ENCODE data around the gene ZC3H4. TPM values are rescaled to one million over a fixed set of nuclear protein-coding genes. Genes with fewer than 3 reads are reported as not detected.

The ZC3H4 gene
- total RNA-seq, 2 experiments from 2014 or later: 99.5 to 115 TPM

DNA sequence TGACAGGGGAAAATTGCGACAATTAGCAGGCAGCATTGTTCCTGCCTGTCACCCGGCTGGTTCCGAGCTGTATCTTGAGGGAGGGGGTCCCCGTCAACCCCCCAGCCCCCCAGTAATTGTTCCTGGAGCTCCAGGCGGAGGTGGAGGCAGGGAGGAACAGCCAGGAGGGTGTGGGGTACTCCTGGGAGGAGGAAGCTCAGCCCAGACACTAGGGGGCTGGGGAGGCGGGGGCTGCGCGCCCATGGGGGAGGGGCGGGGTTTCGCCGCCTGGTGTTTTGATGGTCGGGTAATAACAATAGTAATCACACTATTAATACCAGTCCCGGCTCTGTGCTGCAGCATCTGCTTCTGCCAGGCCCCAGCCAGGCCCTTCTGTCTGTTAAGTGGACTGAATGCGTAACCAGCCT lies 85.4 kb downstream of the ZC3H4 start:
- H3K27me3 Mint-ChIP-seq: peaks cover 50% of the 10 kb centered on the region
- CTCF ChIA-PET: interaction anchor here (0.7 kb wide), 1 partner anchor 309 kb away, joined by 4 read pairs; no protein-coding TSS in a partner anchor

DNA sequence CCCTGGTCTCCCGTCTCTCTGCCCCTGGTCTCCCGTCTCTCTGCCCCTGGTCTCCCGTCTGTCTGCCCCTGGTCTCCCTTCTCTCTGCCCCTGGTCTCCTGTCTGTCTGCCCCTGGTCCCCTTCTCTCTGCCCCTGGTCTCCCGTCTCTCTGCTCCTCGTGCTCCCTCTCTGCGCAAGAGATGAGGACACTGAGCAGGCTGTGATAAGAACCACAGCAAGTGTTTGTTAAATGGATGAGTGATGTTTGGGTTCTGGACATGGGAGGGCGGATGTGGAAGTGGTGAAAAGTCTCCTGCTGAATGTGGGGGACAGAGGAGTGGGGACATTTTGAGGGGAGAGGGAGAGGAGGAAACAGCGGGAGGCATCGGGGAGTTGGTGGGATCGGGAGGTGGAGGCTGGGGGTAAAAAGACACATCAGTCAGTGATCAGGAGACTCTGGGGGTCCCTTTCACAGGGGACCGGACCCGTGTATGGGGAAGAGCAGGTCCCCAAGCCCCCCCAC lies 85.9 kb downstream of the ZC3H4 start:
- POLR2A ChIA-PET: no interaction called here
- H3K27me3 Mint-ChIP-seq: peaks cover 55% of the 10 kb centered on the region
- peaks cover 2% of the 10 kb centered on the region for H3K4me1 Mint-ChIP-seq
- no peak for DNase-seq
- no peak overlapping the region for H3K4me3 Mint-ChIP-seq
- no peaks in the 10 kb centered on the region for H3K36me3 Mint-ChIP-seq (ENCODE audit: low read depth)
- no peak overlapping the region for H3K27ac Mint-ChIP-seq
- H3K9me3 Mint-ChIP-seq: no peaks in the 10 kb centered on the region
- CTCF ChIA-PET: interaction anchor here (0.7 kb wide), 1 partner anchor 308 kb away, joined by 4 read pairs; no protein-coding TSS in a partner anchor

More for the DNA sequence above, 85.4 kb downstream of the ZC3H4 start:
- no peaks in the 10 kb centered on the region for H3K36me3 Mint-ChIP-seq (ENCODE audit: low read depth)
- DNase-seq: no peak
- POLR2A ChIA-PET: no interaction called here
- H3K4me1 Mint-ChIP-seq: peaks cover 2% of the 10 kb centered on the region
- no peak overlapping the region for H3K27ac Mint-ChIP-seq
- H3K4me3 Mint-ChIP-seq: no peak overlapping the region
- H3K9me3 Mint-ChIP-seq: no peaks in the 10 kb centered on the region

GRCh38 chr19:47026889-47027288 lies 86.7 kb downstream of the ZC3H4 start:
- ChIA-PET CTCF (no interaction called here), POLR2A (no interaction called here)
- DNase-seq: no peak
- H3K27me3 Mint-ChIP-seq: peaks cover 60% of the 10 kb centered on the region
- H3K27ac Mint-ChIP-seq: no peak overlapping the region
- no peaks in the 10 kb centered on the region for H3K36me3 Mint-ChIP-seq (ENCODE audit: low read depth)
- H3K4me1 Mint-ChIP-seq: peaks cover 2% of the 10 kb centered on the region
- H3K9me3 Mint-ChIP-seq: no peaks in the 10 kb centered on the region
- no peak overlapping the region for H3K4me3 Mint-ChIP-seq

DNA sequence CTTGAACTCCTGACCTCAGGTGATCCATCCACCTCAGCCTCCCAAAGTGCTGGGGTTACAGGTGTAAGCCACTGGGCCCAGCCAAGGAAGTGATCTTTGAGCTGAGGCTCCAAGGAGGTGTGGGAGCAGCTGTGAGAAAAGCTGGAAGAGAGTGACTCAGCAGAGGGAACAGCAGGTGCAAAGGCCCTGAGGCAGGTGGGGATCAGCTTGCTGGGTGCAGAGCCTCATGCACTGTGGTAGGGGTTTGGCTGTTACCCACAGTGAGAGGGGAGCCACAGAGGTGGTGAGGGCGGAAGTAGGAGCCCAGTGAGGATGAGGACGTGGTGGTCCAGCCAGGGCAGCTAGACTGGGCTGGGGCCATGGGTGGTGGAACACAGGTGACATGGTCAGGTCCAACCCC lies 87.4 kb downstream of the ZC3H4 start:
- Mint-ChIP-seq H3K4me3 (no peak overlapping the region), H3K27me3 (peaks cover 63% of the 10 kb centered on the region), H3K4me1 (peaks cover 3% of the 10 kb centered on the region), H3K27ac (no peak overlapping the region), H3K36me3 (ENCODE audit: low read depth) (no peaks in the 10 kb centered on the region), H3K9me3 (no peaks in the 10 kb centered on the region)
- CTCF ChIA-PET: no interaction called here
- DNase-seq: no peak
- POLR2A ChIA-PET: no interaction called here

- Mint-ChIP-seq H3K9me3 (no peaks in the 10 kb centered on the region), H3K36me3 (ENCODE audit: low read depth) (no peaks in the 10 kb centered on the region), H3K4me1 (peaks cover 3% of the 10 kb centered on the region), H3K27me3 (peaks cover 62% of the 10 kb centered on the region), H3K4me3 (no peak overlapping the region), H3K27ac (no peak overlapping the region)
- ChIA-PET POLR2A (no interaction called here), CTCF (interaction anchor here (0.6 kb wide), 1 partner anchor 12 kb away, joined by 3 read pairs; no protein-coding TSS in a partner anchor)
- DNase-seq: no peak
These were observed 89.1 kb downstream of the ZC3H4 start for GRCh38 chr19:47024502-47024901.

GRCh38 chr19:47023448-47023794 lies 90.2 kb downstream of the ZC3H4 start:
- no peaks in the 10 kb centered on the region for H3K9me3 Mint-ChIP-seq
- H3K27ac Mint-ChIP-seq: no peak overlapping the region
- DNase-seq: no peak
- POLR2A ChIA-PET: no interaction called here
- no peak overlapping the region for H3K4me3 Mint-ChIP-seq
- CTCF ChIA-PET: interaction anchor here (1.1 kb wide), 1 partner anchor 10 kb away, joined by 3 read pairs; no protein-coding TSS in a partner anchor
- H3K4me1 Mint-ChIP-seq: peaks cover 6% of the 10 kb centered on the region
- no peaks in the 10 kb centered on the region for H3K36me3 Mint-ChIP-seq (ENCODE audit: low read depth)
- H3K27me3 Mint-ChIP-seq: peaks cover 70% of the 10 kb centered on the region

- Mint-ChIP-seq H3K4me3 (no peak overlapping the region), H3K4me1 (peaks cover 6% of the 10 kb centered on the region), H3K36me3 (ENCODE audit: low read depth) (no peaks in the 10 kb centered on the region), H3K27ac (no peak overlapping the region), H3K9me3 (no peaks in the 10 kb centered on the region), H3K27me3 (peaks cover 68% of the 10 kb centered on the region)
- CTCF ChIA-PET: interaction anchor here (1.1 to 2.6 kb wide), 2 partner anchors 10 to 13 kb away, joined by 3 to 7 read pairs; no protein-coding TSS in a partner anchor
- no peak for DNase-seq
- POLR2A ChIA-PET: no interaction called here
These were observed 90.8 kb downstream of the ZC3H4 start for GRCh38 chr19:47022541-47023447.

- H3K27me3 Mint-ChIP-seq: peaks cover 65% of the 10 kb centered on the region
- H3K4me1 Mint-ChIP-seq: peaks cover 6% of the 10 kb centered on the region
- no peaks in the 10 kb centered on the region for H3K36me3 Mint-ChIP-seq (ENCODE audit: low read depth)
- no peak overlapping the region for H3K27ac Mint-ChIP-seq
- H3K4me3 Mint-ChIP-seq: no peak overlapping the region
- H3K9me3 Mint-ChIP-seq: no peaks in the 10 kb centered on the region
- ChIA-PET POLR2A (no interaction called here), CTCF (interaction anchor here (0.6 to 2.6 kb wide), 3 partner anchors 9 to 164 kb away, joined by 3 to 8 read pairs (median 7); no protein-coding TSS in a partner anchor)
- no peak for DNase-seq
These were observed 91.4 kb downstream of the ZC3H4 start for GRCh38 chr19:47022140-47022536.

GRCh38 chr19:47021536-47022139 lies 91.9 kb downstream of the ZC3H4 start:
- no peaks in the 10 kb centered on the region for H3K9me3 Mint-ChIP-seq
- H3K27ac Mint-ChIP-seq: no peak overlapping the region
- CTCF ChIA-PET: interaction anchor here (0.6 to 2.6 kb wide), 3 partner anchors 9 to 165 kb away, joined by 3 to 8 read pairs (median 7); no protein-coding TSS in a partner anchor
- DNase-seq: no peak
- H3K4me3 Mint-ChIP-seq: no peak overlapping the region
- peaks cover 60% of the 10 kb centered on the region for H3K27me3 Mint-ChIP-seq
- no peaks in the 10 kb centered on the region for H3K36me3 Mint-ChIP-seq (ENCODE audit: low read depth)
- peaks cover 6% of the 10 kb centered on the region for H3K4me1 Mint-ChIP-seq
- POLR2A ChIA-PET: no interaction called here

DNA sequence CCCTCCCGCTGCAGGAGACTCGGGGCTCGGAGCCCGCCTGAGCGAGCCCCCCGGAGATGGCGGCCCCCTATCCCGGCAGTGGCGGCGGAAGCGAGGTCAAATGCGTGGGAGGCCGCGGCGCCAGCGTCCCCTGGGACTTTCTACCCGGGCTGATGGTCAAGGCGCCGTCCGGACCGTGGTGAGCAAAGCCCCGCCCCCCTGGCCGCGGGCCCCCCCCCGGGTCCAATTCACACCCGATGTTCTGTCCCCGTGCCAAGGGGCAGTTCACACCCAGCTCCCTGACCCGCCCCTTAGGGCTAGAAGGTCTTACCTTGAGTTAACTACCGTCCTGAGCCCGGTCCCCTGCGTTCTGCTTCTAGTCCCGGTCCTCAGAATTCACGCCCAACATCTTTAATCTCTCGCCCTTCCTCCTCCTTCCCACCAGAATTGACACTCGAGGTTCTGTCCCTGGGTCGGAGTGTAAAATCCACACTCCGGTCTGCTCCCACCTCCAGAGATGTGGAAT lies 92.5 kb downstream of the ZC3H4 start:
- POLR2A ChIA-PET: no interaction called here
- Mint-ChIP-seq H3K27ac (no peak overlapping the region), H3K9me3 (no peaks in the 10 kb centered on the region), H3K4me1 (peaks cover 6% of the 10 kb centered on the region), H3K27me3 (peaks cover 55% of the 10 kb centered on the region), H3K4me3 (no peak overlapping the region), H3K36me3 (ENCODE audit: low read depth) (no peaks in the 10 kb centered on the region)
- CTCF ChIA-PET: interaction anchor here (0.9 to 2.6 kb wide), 3 partner anchors 8 to 130 kb away, joined by 3 to 8 read pairs (median 7); no protein-coding TSS in a partner anchor
- no peak for DNase-seq

DNA sequence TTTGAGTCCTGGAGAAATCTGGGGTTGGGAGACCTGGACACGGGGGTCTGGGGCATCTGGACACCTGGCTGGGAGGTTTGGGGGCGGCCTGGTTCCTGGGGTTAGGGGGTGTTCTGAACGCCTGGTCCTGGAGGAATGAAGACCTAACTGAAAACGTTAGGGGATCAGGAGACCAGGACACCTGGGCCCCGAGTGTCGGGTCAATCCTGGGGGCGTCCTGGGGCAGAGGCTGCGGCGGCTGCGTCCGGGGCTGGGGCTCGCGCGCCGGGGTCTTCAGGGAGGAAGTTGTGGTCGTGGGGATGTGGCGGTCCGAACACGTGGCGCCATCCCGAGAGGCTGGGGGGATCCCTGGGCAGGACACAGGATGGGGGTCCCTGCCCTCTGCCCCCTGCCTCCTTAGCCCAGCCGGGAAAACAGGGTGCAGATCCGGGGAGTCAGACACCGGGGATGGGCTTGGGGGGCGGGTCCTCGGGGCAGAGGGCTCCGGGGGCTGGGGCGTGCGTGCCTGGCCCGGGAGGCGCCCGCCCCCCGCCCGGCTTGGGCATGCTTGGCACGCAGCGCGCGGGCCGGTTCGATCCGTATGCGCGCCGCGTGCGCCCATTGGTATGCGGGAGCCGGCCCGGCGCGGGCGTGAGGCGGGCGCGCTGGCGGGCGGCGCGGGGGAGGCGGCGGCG lies 93.3 kb downstream of the ZC3H4 start:
- DNase-seq: no peak
- Mint-ChIP-seq H3K27ac (no peak overlapping the region), H3K4me1 (peaks cover 6% of the 10 kb centered on the region), H3K4me3 (no peak overlapping the region), H3K9me3 (no peaks in the 10 kb centered on the region), H3K27me3 (peaks cover 51% of the 10 kb centered on the region), H3K36me3 (ENCODE audit: low read depth) (no peaks in the 10 kb centered on the region)
- CTCF ChIA-PET: interaction anchor here (0.5 to 2.6 kb wide), 6 partner anchors 7 to 180 kb away, joined by 3 to 8 read pairs (median 4); no protein-coding TSS in a partner anchor
- POLR2A ChIA-PET: no interaction called here

DNA sequence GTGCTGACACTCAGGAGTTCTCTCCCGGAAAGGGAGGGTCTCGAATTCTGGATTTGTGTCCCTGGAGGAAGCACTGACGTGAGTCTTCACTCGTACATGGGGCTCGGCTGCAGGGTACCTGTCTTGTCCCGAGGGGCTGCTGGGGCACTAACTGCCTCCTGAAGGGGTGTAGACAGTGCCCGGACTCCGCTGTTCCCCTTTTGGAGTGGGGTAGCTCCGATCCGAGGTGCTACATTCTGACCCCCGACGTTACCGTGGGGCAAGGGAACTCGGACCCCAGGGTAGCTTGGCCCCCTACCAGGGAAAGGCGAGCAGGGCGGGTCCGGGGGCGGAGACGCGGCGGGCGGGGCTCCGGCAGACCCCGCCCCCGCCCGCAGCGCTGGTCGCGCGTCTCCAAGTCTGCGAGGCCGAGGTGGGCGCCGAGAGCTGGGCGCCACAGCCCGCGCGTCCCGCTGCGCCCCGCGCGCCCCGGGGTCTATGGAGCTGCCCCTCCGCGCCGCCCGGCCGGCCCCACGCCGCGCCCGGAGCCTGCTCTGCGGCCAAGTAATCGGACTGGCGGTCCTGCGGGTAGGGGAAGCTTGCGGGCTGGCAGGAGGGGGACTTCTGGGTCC lies 94.0 kb downstream of the ZC3H4 start, which contains the start of gene NPAS1:
TSS of gene NPAS1 (plus strand) at position 407 of the 611 bp plus-strand sequence. CDS start 1,211 bp downstream, outside the sequence.
- Mint-ChIP-seq H3K9me3 (no peaks in the 10 kb centered on the region), H3K4me3 (no peak within 1 kb of the TSS), H3K27me3 (peaks cover 49% of the 10 kb centered on the region), H3K36me3 (ENCODE audit: low read depth) (no peaks in the 10 kb centered on the region), H3K4me1 (peaks cover 6% of the 10 kb centered on the region), H3K27ac (no peak within 1 kb of the TSS)
- DNase-seq: no peak
- POLR2A ChIA-PET: no interaction called here
- CTCF ChIA-PET: interaction anchor here (0.5 to 1.2 kb wide), 4 partner anchors 28 to 179 kb away, joined by 3 to 4 read pairs (median 3); no protein-coding TSS in a partner anchor
